CD4-positive, alpha-beta T cell treated with Interleukin-6 at 100 ng/mL for 8 hours (primary cell): ENCODE data around the gene TCHH.
"Not testable (repeated sequence)": the region's sequence is repeated elsewhere in the genome, so short reads cannot be mapped to it uniquely, and the experiment has no call there.

Source experiments
- DNase-seq: peaks from one replicate; pipeline ENCODE4 v3.0.0-alpha.2; 2020; ENCODE audit warnings: mixed read lengths, low spot score

Gene TCHH, protein sequence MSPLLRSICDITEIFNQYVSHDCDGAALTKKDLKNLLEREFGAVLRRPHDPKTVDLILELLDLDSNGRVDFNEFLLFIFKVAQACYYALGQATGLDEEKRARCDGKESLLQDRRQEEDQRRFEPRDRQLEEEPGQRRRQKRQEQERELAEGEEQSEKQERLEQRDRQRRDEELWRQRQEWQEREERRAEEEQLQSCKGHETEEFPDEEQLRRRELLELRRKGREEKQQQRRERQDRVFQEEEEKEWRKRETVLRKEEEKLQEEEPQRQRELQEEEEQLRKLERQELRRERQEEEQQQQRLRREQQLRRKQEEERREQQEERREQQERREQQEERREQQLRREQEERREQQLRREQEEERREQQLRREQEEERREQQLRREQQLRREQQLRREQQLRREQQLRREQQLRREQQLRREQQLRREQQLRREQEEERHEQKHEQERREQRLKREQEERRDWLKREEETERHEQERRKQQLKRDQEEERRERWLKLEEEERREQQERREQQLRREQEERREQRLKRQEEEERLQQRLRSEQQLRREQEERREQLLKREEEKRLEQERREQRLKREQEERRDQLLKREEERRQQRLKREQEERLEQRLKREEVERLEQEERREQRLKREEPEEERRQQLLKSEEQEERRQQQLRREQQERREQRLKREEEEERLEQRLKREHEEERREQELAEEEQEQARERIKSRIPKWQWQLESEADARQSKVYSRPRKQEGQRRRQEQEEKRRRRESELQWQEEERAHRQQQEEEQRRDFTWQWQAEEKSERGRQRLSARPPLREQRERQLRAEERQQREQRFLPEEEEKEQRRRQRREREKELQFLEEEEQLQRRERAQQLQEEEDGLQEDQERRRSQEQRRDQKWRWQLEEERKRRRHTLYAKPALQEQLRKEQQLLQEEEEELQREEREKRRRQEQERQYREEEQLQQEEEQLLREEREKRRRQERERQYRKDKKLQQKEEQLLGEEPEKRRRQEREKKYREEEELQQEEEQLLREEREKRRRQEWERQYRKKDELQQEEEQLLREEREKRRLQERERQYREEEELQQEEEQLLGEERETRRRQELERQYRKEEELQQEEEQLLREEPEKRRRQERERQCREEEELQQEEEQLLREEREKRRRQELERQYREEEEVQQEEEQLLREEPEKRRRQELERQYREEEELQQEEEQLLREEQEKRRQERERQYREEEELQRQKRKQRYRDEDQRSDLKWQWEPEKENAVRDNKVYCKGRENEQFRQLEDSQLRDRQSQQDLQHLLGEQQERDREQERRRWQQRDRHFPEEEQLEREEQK (N-terminal part only)

DNA sequence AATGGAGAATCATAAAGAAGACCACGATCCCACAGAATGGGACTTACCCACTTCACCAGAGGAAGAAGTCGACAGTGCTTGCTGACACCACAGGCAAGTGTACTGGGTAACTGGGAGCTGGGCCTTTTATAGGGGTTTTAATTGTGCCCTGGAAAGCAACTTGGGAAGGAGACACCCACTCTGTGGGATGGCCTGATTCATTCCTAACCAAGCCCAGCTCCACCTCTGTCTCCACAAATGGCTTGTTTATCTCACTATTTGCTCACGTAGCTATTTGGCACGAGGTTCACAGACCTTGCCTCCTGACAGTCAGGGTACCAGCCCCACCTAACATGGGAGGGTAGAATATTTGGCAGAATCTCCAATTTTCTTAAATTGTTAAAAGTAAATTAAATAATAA, at the start of gene TCHH:
TSS of gene TCHH (minus strand) at position 101 of the 400 bp plus-strand sequence. CDS start 1,364 bp downstream, outside the sequence.
- no peak for DNase-seq

DNA sequence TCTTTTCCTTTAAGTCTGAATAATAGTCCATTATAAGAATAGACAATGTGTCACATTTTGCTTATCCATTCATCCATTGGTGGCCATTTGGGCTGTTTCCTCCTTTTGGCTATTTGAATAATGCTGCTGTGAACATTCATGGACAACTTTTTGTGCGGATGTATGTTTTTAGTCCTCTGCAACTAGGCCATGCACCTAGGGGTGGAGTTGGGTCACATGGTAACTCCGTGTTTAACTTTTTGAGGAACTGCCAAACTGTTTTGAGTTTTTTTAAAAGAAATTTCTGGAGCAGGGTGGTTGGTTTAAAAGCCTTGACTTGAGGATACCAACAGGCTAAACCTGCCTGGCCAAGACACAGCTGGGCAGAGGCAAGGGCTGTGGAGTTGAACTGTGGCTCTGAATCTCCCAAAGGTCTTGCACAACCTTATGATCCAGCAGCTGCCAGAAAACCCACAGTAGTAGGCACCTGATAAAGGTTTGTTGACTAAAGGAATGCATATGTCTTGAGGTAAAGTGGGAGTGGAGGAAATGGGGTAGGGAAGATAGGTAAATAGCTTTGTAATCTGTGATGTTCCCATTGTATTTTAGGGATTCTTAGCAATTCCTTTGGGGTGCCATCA, 49.4 kb upstream of the TCHH start:
- DNase-seq: no peak

DNA sequence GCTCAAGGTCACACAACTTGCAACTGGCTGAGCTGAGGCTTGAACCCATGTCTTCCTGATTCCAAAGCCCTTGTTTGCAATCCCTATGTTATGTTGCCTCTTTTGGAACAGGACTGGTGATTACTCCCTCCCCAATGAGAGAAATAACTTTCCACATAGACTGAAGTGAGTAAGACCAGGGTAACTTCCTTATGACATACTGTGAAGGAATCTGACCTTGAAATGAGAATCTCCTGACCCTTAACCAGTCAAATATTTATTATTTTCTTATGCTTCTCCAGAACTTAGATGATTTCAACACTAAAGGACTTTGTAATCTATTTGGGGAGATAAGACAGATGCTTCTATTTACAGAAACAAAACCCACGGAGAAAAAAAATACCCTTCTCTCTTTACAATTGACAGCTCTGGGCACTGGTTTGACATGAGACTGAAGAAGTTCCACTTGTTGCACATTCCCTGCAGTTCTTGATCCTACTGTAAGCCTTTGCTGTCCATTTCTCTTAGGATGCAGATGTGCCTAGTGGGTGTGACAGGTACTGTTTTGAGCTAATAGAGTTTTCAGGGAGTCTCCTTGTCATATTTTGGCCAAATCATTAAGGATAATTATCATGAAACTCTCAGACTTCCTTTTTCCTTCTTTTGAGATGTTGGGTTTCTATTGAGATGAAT, 47.7 kb upstream of the TCHH start:
- no peak for DNase-seq

DNA sequence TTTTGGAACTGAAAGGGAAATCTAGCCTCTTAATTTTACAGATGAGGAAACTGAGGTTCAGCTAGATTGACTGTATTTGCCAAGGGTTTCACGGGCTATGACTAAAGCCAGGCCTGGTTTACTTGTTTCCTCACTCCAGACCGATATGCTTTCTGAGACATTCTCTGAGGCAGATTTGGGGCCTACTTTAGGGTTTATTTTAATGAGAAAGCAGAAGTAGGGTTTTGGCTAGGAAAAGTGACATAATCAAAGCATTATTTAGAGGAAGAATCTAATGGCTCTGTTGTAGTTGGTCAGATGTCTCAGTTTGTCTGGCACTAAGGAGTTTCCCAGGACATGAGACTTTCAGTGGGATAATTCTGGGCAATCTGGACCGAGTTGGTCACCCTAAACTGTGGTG, 45.3 kb upstream of the TCHH start:
- DNase-seq: no peak

DNA sequence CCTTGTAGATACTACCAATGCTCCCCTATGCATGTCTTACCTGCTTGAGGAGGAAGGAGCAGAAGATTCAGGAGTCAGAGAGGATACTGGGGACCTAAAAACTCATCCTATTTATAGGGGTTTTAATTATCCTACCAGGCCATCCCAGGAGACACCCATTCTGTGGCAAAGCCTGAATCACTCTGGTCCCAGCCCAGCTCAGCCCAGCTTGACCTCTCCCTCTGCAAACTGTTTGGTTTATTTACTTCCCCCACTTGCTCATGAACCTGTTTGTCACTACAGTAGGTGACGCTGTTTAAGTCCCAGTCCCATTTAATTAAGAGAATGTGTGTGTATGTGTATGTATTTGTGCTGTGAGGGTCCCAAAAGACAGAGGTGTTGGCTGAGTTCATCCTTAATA, 43.9 kb upstream of the TCHH start, which contains the start of gene RPTN:
TSS of gene RPTN (minus strand) at position 85 of the 400 bp plus-strand sequence. CDS start 1,339 bp downstream, outside the sequence.
- DNase-seq: no peak

DNA sequence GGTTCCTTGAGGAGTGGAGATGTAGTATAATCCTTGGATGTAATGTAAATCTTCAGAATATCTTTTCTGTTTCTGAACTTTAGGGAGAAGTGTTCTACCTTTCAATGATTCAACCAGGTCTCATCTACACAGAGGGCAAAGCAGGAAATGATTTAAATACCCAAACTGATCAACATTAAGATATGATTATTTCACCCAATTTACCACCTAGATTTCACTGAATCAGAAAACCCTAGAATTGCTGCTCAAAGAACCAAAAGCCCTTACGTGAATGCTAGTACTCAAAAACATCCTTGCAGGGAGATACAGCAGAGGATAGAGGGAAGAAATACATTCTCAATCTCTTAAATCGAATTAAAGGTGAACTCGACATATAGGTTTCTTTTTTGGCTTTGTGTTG, 38.8 kb upstream of the TCHH start:
- DNase-seq: no peak

DNA sequence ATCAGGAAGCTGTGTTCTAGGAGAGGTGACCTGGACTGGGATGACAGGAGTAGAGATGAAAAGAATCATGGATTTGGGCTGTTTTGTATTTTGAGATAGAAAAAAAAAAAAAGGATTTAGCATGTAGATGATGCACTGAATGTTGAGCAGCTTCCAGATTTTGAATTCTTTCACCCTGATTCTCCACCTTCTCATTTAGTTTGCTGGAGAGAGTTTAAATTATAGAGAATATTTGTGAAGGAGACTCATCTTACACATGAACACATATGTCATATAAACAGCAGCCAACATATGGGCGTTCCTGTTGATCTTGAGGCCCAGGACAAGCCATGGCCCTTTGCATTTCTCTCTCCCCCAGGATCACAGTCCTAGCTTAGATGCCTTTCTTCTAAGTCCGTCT, 36.4 kb upstream of the TCHH start:
- no peak for DNase-seq

DNA sequence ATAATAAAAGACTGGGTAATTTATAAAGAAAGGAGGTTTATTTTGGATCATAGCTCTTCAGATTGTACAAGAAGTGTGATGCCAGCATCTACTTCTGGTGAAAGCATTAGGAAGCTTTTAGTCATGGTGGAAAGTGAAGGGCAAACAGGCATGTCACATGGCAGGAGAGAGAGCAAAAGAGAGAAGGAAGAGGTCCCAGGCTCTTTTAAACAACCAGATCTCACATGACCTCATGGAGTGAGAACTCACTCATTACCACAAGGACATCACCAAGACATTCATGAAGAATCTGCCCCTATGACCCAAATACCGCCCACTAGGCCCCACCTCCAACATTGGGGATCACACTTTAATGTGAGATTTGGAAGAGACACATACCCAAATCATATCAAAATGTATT, 33.7 kb upstream of the TCHH start:
- no peak for DNase-seq

DNA sequence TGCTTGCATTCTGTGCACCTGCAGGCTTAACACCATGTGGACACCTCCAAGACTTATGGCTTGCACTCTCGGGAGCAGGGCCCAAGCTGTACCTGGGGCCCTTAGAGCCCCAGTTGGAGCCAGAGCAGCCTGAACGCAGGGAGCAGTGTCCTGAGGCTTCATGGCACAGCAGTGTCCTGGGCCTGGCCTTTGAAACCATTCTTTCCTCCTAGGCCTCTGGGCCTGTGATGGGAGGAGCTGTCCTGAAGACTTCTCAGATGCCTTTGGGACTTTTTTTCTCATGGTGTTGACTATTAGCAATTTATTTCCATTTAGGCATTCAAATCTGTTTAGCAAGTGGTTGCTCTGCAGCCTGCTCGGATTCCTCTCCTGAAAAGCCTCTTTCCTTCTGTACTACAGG, 32.8 kb upstream of the TCHH start:
- DNase-seq: no peak

DNA sequence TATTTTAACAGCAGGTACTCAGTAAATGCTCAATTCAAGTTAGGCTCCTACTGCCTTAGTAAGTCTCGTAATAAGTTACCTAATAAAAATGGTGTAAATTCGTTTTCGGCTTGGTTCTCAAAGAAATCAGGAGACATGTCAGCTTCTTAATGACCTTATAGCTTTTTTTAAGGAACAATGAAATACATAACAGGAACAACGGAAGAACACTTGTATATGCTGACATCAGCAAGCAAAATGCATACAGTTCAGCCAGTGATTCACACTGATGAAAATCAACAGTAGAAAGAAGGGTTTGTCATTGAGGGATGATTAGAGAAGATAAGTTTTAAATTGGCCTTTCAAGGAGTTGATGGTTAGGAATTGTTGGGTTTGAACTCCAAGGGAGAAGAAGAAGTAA, 30.5 kb upstream of the TCHH start:
- DNase-seq: no peak

DNA sequence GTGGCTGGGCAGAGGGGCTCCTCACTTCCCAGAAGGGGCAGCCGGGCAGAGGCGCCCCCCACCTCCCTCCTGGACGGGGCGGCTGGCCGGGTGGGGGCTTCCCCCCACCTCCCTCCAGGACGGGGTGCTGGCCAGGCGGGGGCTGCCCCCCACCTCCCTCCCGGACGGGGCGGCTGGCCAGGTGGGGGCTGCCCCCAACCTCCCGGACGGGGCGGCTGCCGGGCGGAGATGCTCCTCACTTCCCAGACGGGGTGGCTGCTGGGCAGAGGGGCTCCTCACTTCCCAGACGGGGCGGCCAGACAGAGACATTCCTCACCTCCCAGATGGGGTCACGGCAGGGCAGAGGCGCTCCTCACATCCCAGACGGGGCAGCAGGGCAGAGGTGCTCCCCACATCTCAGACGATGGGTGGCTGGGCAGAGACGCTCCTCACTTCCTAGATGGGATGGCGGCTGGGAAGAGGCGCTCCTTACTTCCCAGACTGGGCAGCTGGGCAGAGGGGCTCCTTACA, 29.5 kb upstream of the TCHH start:
- DNase-seq: not testable (repeated sequence)

DNA sequence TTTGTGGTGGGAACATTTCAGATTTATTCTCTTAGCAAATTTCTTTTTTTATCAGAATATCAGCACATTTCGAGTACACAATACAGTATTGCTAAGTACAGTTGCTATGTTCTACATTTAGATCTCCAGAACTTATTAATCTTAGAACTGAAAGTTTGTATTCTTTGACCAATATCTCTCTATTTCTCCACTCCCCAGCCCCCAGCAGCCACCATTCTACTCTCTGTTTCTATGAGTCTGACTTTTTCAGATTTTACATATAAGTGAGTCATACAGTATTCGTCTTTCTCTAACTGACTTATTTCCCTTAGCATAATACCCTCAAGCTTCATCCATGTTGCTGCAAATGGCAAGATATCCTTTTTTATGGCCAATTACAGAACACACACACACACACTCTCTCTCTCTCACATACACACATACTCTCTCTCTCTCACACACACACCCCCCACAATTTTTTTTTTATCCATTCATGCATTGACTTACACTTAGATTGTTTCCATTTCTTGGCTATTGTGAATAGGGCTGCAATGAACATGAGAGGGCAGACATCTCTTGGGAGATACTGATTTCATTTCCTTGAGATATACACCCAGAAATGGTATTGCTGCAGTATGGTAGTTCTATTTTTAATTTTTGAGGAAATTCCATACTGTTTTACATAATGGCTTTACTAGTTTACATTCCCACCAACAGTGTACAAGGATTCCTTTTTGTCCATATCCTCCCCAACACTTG, 28.1 kb upstream of the TCHH start:
- DNase-seq: no peak

DNA sequence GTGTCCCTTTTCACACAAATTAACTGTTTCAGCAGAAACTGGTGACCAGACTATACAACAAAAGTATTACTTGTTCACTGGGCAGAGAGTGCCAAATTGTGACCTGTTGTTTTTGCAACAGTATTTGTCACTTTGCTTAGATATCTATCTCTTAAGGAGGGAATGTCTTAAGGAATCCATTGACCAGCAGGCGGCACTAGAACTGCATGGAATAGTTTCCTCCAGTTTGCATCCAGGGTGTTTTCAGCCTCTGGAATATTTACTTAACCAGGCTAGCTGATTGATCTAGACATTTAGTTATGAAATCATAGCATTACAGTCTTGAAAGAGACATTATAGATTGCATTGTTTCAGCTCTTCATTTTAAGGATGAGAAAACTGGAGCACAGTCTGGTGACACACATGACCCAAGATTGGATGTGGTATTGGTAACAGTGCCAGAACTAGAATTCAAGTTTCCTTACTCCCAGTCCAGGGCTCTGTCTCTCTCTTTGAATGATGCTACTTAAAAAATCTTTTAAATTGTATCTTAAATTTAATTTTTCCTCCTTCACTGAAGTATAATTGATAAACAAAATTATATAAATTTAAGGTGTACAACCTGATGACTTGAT, 26.8 kb upstream of the TCHH start:
- no peak for DNase-seq

DNA sequence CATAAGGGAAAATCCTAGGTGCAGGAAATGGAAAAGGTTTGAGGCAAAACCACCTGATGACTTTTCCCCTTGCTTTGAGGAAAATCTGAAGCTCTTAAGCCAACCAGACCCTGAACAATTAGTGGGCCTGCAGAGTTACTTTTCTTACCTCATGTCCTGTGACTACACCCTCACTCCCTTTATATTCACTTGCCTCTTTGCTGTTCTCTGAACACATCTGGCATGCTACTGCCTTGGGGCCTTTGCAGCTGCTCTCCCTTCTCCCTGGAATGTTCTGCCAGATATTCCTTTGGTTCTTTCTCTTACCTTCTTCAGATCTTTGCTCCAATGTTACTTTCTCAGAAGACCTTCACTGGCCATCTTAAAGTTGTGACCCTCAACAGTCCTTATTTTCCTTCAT, 22.0 kb upstream of the TCHH start:
- no peak for DNase-seq

DNA sequence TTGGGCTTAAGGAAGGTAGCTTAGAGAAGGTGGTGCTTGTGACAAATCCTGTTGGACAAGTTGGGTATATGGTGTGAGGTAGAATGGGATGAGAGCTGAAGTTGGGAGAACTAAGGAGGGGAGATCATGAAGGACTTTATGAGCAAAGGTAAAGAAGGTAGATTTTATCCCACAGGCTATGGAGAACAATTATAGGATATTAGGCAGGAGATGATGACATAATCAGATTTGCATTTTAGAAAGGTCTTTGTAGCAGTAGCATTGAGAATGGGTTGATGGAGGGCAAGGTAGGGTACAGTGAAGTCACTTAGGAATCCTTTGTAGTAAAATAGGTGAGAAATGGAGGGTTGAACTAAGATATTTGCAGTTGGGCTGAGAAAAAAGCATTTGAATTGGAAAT, 14.9 kb upstream of the TCHH start:
- DNase-seq: no peak

DNA sequence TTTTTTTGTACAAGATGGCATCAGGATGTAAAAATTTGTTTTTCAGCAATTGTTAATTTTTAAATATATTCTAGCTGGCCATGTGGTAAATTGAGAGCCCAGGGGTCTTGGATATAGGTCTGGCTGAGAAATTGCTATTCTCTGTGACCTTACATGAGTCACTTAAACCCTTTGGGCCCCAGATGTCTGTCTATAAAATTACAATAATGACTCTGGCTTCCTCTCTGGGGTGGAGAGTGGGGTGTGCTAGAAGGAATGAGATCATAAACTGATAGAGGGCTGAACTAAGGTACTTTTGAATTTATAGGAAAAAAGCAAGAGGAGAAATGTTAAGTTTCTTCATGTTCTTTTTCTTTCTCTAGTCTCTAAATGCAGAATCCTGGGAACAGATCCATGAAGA, 12.4 kb upstream of the TCHH start:
- no peak for DNase-seq

DNA sequence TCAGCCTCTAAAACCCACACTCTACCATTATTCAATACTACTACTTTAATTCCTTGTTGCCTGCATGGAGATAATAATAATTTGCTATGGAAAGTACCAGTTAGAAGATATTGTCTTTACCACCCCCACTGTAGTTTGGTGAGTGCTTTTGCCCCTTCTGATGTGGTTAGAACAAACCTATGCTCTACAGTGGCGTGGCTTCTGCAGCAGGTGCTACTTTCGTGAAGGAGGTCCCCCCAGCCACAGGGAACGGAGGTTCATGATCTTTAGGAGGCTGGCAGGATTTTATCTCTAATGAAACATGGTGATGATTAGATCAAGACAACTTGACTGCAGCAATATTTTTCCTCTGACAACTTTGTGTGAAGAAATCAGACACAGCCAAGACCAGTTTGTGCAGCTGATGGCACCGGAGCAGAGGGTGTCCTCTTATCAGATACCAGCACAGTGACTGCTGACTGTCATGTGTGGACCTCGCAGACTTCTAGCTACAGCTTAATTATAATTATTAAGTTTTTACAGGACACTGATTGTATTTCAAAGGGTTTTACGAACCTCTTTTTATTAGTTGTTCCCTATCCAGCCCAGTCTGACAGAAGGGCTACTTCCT, 10.7 kb upstream of the TCHH start:
- DNase-seq: no peak

DNA sequence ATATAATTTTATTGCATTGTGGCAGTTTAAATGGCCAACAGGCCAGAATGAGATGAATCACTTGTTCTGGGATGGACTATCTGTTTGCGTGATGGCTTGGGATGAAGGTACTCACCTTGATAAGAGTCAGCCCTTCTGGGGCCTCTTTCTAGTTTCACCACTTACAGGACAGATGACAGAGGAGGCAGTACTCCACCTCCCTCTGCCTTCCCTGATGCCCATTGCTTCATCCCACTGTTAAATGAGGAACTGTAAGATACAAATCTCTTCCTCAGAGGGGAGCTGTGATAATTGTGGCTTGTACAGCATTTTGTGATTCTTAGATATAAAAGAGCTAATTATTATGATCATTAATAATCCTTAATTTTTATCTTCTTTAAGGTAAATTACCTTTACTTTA, 3.7 kb upstream of the TCHH start:
- no peak for DNase-seq

DNA sequence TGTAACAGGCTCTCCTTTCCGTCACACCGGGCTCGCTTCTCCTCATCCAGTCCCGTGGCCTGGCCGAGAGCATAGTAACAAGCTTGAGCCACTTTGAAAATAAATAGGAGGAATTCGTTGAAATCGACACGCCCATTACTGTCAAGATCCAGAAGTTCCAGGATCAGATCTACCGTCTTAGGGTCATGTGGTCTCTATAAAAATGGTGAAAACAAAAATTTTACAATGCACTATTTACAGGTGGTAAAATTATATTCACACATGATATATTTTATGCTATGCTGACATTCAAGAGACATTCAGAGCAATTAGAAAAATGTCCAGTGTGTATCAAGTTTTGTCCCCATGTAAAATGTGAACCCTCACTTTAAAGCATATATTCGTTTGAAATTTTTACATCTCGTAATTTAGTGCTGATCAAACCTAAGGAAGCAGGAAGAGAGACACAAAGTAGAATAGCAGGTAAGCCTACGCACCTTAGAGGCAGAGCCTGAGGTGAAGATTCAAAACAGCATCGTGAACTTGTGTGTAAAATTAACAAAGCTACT, 2.3 kb downstream of the TCHH start:
- no peak for DNase-seq
